GM06990 (cell line): ENCODE data around the gene PCID2.

Experiments
- DNase-seq: peaks from one replicate; pipeline ENCODE4 v3.0.0-alpha.2; 2011; ENCODE audit not compliant: insufficient read length; ENCODE audit errors: extremely low read depth
- H3K27me3 ChIP-seq: replicated peaks from 2 replicates; pipeline ENCODE4 v1.6.0; 2011; ENCODE audit warnings: low read length; ENCODE audit not compliant: control insufficient read depth, insufficient read depth
- H3K36me3 ChIP-seq: 2 replicates; pipeline ENCODE4 v1.5.1; 2011; ENCODE audit warnings: low read length; ENCODE audit not compliant: control insufficient read depth, insufficient read depth
- H3K4me3 ChIP-seq: replicated peaks from 2 replicates; pipeline ENCODE4 v1.5.1; 2011; ENCODE audit warnings: low read depth, mild to moderate bottlenecking, control low read depth, low read length
- TF ChIP-seq, protein P1 (sequence below): IDR thresholded peaks from 2 replicates; pipeline ENCODE4 v1.5.1; 2011; ENCODE audit warnings: low read length, control low read depth, mild to moderate bottlenecking, inconsistent platforms; ENCODE audit not compliant: insufficient read depth, poor library complexity, severe bottlenecking

Gene PCID2

DNA sequence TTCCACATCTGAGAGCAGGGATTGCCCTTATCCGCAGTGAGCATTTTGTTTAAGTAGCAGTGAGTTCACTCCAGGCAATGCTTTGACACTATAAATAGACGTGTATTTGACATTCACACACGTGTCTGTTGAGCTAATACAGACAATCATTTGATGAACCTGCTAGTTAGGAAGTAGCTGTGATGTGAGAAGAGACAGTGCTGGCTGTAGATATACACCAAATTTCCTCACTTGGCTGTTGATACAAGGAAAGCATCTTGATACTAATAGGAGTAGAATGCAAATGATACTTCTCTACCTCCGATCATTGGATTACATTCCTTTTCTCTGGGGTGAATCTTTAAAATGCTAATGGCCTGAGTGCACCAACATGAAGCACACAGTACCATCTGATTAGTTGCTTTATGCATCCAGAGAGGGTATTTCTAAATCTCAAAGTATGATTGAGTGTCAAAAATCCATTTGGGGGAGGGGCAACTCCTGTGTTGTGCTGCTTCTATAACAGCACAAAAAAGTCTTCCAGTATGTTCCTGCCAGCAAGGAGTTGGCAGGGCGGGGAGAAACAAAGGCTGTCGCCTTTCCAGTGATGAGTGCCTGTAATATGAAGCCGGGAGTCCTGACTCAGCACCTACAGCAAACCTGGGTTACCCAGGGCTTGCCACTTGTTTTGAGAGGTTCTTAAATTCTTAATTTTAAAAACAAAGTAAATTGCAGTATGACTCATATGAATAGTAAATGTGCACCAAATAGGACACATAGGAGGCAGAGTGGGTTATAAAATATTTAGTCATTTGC lies 8.0 kb upstream of the PCID2 start:
- TF ChIP-seq, protein P1, sequence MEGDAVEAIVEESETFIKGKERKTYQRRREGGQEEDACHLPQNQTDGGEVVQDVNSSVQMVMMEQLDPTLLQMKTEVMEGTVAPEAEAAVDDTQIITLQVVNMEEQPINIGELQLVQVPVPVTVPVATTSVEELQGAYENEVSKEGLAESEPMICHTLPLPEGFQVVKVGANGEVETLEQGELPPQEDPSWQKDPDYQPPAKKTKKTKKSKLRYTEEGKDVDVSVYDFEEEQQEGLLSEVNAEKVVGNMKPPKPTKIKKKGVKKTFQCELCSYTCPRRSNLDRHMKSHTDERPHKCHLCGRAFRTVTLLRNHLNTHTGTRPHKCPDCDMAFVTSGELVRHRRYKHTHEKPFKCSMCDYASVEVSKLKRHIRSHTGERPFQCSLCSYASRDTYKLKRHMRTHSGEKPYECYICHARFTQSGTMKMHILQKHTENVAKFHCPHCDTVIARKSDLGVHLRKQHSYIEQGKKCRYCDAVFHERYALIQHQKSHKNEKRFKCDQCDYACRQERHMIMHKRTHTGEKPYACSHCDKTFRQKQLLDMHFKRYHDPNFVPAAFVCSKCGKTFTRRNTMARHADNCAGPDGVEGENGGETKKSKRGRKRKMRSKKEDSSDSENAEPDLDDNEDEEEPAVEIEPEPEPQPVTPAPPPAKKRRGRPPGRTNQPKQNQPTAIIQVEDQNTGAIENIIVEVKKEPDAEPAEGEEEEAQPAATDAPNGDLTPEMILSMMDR, result no peak
- Histone ChIP-seq H3K4me3 (no peak overlapping the region), H3K36me3 (peaks cover 10% of the 10 kb centered on the region), H3K27me3 (no peaks in the 10 kb centered on the region)
- no peak for DNase-seq

DNA sequence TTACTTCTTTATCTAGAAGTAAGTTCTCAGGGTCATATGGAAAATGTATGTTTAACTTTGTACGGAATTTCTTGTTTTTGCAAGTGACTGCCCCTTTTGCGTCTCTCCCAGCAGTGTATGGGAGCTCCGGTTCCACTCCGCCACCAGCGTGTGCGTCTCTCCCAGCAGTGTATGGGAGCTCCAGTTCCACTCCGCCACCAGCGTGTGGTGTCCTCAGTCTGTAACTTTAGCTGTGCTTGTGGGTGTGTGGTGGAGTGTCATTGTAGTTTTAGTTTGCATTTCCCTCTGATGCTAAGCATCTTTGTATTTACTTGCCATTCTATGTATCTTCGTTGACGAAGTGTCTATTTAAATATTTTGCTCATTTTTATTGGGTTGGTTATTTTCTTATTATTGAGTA lies 3.3 kb upstream of the PCID2 start:
- no peak overlapping the region for H3K4me3 ChIP-seq
- no peak for DNase-seq
- no peaks in the 10 kb centered on the region for H3K27me3 ChIP-seq
- peaks cover 3% of the 10 kb centered on the region for H3K36me3 ChIP-seq
- TF ChIP-seq, protein P1, result no peak

DNA sequence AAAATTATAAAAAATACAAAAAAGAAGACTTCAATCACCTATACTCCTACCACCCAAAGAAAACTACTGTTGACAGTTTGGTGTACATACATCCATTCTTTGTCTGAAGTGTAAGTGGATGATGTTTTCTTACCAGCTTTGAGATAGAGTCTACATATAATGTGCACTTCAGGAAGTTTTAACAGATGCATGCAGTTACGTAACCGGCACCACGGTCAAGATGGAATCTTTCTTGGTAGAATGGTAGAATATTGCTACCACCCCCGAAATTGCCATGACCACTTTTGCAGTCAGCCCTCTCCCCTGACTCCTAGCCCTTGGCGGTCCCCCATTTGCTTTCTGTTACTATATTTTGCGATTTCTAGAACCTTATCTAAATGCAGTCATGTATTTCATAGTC lies 2.4 kb upstream of the PCID2 start:
- TF ChIP-seq, protein P1, result no peak
- Histone ChIP-seq H3K36me3 (peaks cover 3% of the 10 kb centered on the region), H3K4me3 (peak overlapping the region; percentile 71), H3K27me3 (no peaks in the 10 kb centered on the region)
- no peak for DNase-seq

DNA sequence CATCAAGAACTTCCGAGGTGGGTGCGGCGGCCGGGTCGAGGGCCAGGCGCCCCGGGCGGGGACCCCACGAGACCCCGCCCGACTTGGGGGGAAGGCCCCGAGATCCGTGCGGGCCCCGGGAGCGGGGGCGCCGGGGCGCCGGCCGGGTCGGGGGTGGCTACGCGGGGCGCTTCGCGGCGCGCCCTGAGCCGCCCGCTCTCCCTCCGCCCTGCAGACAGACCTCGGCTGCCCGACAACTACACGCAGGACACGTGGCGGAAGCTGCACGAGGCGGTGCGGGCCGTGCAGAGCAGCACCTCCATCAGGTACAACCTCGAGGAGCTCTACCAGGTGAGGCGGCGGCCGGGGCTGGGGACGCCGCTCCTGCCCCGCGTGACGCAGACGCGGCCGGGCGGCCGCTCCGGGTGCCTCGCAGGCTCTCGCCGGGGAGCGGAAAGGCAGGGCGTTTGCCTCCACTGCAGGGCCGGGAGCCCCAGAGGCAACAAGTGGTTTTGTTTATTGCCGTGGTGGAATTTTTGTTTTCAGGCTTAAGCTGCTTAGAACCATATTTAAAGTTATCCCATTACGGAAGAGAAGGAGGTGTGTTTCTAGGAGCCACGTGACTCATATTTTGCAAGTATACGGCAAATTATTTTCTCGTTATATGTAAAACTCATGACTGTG lies 1.4 kb upstream of the PCID2 start:
- Histone ChIP-seq H3K4me3 (peak overlapping the region; percentile 71), H3K27me3 (no peaks in the 10 kb centered on the region), H3K36me3 (peaks cover 3% of the 10 kb centered on the region)
- DNase-seq, result peak; percentile 82
- TF ChIP-seq, protein P1, result no peak

DNA sequence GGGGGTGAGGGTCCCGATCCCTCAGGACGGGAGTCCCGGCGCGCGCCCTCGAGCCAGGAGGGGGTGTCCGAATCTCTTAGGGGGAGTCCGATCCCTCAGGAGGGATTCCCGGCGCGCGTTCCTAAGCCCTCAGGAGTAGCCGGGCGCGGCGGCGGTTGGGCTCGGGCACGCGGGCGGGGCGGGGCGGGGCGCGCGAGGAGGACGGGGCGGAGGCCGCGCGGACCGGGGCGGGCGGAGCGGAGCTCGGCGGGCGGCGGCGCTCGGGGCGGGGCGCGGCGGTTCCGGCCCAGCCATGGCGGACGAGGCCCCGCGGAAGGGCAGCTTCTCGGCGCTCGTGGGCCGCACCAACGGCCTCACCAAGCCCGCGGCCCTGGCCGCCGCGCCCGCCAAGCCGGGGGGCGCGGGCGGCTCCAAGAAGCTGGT lies 878 bp upstream of the PCID2 start, which contains the start of gene CUL4A:
Gene CUL4A (plus strand): TSS at position 278 of the 423 bp plus-strand sequence. CDS start 15 bp downstream, at position 293.
- Histone ChIP-seq H3K27me3 (no peaks in the 10 kb centered on the region), H3K36me3 (peaks cover 3% of the 10 kb centered on the region), H3K4me3 (peak within 1 kb of the TSS; percentile 94)
- TF ChIP-seq, protein P1, result no peak
- DNase-seq, result no peak
